ENCODE measurements around the gene EIF3L.

Gene EIF3L

GRCh38 chr22:37855462-37855861, 6.2 kb downstream of the EIF3L start:
- DNase-seq = no peak

DNA sequence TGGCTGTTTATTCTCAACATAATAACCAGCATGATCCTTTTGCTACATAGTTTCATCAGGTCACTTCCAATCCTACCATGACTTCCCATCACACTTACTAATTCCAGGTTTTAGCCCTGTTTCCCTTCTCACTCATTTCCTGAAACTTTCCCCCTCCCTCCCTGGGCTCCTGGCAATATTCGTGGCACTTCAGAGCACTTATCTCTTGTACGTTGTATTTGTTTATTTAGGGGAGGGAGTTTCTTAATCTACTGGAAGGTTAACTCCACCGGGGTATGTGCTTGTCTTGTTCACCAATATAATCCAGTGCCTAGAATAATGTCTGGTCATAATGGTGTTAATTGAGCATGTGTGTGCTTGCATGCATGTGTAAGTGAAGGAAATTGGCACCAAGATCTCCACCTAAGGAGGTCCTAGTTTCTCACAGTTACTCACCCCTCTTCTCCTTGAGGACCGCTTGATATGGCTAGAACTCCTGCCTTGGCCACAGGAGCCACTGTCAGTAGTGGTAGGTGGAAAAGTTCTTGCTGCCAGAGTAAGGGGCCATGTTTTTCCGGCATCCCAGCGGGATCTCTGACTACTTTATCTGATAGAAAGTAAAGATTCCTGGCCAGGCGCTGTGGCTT, 11.7 kb downstream of the EIF3L start:
- DNase-seq = no peak

DNA sequence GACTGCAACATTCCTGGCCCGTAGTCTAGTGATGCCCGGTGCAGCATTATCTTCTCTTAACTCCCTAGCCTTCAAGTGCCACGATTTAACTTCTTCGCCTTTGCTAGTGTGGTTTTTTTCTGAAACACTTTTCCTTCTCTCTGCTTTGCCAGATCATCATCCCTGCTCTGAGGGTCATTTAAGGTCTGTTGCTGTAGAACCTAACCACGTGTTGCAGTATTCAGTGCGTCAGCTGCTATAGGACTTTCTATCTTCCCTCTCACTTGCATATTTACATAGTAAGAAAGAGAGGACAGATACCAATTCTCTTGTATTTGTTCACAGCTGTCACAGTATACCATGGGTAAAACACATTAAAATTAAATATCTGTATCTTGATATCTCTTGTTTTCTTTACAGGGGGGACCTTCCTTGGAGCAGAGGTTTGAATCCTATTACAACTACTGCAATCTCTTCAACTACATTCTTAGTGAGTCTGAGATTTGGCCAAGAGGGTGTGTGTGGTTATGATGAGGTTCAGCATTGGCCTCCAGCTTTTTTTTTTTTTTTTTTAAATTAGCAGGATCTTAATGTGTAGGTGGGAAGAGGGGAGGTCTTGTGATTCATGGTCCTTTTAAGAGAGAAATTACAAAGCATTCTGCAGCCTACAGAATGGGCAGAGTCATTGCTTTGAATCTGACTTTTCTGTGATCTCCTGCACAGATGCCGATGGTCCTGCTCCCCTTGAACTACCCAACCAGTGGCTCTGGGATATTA, 13.5 kb downstream of the EIF3L start:
- no peak for DNase-seq

- DNase-seq = no peak
Measured at GRCh38 chr22:37865510-37865909, 16.3 kb downstream of the EIF3L start.

DNA sequence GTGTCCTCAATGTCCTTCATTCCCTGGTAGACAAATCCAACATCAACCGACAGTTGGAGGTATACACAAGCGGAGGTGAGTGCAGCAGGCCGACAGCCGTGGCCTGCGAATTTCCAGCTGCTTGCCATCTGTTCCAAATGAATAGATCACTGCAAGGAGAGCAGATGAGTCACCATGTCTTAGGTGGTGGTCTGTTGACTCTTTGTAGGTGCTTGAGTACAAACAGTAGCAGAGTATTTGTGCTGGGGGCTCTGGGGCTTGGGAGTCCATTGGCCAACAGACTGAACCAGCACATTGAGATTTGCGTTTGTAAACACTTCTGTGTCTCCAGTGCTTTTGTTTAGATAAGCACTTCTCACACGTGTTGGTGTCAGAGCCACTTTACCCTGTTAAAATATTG, 21.1 kb downstream of the EIF3L start:
- DNase-seq = no peak

GRCh38 chr22:37880668-37881440, 31.6 kb downstream of the EIF3L start:
- no peak for DNase-seq

- DNase-seq = no peak
Measured at GRCh38 chr22:37884420-37884819, 35.2 kb downstream of the EIF3L start.

GRCh38 chr22:37887584-37888378, 38.6 kb downstream of the EIF3L start:
- DNase-seq = peak; percentile 5

GRCh38 chr22:37891926-37892325, 42.7 kb downstream of the EIF3L start:
- DNase-seq = no peak

DNA sequence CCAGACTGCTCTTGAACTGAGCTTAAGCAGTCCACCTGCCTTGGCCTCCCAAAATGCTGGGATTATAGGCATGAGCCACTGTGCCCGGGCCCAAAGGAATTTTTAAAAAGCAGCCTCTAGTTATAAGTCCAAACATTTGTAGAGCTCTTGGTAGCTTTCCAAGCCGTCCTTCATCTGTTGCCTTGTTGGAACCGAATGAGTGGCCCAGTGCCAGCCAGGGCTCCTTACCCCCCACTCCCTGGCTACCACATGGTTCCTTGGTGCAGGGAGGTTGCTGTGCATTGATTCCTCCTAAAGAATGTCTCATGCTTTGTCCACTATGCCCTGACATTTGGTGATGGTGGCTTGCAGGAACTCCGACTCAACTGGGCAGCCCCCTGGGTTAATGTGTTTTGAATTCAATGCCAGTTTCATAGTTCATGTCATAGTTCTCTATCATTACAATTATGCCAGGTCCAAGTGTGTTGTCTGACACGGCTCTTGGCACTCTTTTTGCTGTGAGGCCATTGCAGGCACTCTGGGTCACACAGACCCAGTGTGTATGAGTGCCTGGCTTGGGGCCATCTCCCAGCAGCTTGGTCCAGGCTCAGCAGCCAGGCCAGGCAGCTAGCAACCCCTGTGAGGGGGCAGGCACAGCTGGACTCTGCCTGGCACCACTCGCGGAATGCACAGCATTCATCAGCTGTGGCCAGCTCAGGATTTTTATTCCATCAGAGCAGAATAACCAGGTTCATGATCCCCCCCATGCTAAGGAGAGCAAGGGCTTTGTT, 43.5 kb downstream of the EIF3L start:
- no peak for DNase-seq

DNA sequence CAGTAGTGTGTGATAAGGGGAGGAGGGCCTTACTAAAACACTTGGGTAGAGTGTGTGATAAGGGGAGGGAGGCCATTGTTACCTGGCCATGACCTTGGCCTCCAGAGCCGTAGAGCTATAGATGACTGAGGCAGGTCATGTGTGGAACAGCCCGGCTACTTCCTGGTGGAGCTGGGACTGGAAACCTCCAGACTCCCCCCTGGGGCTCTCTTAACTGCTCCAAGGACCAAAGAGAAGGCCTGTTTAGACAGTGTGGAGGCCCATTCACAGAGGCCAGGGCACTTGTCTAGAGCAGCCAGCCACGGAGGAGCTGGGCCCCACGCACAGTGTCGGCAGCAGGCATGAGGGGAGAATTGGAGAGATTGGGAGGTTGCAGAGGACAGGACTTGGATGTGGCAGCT, 44.4 kb downstream of the EIF3L start:
- no peak for DNase-seq

DNA sequence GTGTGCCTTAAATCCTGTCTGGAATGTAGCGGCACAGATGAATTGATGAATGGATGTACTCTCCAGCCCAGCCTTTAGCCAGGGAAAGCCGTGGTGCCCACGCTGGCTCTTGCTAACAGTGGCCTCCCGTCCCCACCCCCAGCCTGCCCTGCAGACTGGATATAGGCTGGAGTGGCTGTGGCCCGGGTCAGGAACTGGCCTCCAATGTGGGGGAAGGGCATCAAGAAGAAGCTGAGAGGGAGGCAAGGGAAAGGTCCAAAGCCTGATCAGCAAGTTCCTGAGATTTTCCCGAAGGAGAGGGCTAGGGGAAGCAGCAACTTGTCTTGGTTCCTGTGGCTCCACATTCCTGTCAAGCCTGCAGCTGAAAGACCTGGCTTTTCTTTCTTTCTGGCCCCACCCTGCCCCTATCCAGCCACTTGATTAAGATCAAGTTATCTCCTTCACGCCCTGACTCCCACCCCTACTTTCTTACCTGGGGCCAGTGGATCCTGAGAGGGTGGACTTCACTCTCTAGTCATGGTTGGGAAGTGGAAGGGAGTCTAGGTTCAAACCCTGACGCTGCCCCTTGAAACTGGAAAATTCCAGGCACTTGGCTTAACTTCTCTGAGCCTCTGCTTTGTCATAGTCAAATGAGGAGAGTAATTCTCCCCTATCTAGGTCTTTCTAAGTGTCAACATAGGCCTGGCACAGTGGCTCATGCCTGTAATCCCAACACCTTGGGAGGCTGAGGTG, 45.9 kb downstream of the EIF3L start:
- DNase-seq = no peak

DNA sequence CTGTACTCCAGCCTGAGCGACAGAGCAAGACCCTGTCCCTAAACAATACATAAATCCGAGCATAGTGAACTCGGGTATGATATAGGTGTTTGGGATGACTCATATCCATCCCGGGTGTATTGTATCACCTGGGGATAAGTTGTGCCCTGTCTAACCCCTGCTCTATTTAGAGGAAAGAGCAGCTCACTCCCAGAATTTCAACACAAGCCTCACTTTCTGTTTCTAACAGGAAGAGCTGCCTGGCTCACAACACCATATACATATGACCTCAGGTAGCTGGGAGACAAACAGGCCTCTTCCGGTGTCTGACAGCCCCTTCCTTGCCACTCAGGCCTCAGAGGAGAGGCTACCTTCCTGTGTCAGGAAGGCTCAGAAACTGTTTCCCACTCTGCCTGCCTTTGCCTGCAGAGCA, 47.0 kb downstream of the EIF3L start:
- DNase-seq = peak; percentile 65

GRCh38 chr22:37896939-37897338, 47.7 kb downstream of the EIF3L start:
- no peak for DNase-seq

GRCh38 chr22:37897807-37898206, 48.6 kb downstream of the EIF3L start:
- DNase-seq = no peak

DNA sequence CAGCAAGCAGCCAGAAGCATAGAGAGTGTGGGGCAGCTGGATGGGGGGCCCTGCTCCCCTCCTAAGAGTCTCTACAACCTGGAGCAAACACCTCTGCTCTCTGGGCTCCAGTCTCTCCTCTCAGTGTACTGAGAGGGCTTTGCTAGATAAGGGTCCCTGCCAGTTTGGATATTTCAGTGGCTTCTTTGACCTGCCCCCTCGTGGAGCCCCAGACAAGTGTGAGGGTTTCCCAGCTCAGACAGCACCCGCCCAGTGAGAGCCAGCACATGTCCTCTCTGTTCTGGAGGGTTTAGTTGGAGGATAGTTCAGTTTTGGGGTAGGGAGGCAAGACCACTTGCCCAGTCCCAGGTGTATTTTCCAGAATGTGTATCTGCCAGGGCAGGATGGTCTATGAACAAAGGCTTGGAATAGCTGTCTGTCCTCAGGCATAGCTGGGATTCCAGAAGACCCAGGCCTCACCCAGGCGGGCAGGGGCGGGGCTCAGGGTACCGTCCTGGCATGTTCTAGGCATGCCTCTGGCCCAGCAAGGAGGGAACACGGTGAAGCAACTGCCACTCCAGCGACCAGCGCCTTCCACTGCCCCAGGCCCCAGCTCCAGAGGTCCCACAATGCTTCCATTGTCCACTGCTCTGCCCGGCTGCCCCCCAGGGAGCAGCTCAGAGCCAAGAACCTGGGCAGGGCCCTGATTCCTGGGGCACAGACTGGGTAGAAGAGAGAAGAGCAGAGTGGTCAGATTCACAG, 49.4 kb downstream of the EIF3L start:
- no peak for DNase-seq

DNA sequence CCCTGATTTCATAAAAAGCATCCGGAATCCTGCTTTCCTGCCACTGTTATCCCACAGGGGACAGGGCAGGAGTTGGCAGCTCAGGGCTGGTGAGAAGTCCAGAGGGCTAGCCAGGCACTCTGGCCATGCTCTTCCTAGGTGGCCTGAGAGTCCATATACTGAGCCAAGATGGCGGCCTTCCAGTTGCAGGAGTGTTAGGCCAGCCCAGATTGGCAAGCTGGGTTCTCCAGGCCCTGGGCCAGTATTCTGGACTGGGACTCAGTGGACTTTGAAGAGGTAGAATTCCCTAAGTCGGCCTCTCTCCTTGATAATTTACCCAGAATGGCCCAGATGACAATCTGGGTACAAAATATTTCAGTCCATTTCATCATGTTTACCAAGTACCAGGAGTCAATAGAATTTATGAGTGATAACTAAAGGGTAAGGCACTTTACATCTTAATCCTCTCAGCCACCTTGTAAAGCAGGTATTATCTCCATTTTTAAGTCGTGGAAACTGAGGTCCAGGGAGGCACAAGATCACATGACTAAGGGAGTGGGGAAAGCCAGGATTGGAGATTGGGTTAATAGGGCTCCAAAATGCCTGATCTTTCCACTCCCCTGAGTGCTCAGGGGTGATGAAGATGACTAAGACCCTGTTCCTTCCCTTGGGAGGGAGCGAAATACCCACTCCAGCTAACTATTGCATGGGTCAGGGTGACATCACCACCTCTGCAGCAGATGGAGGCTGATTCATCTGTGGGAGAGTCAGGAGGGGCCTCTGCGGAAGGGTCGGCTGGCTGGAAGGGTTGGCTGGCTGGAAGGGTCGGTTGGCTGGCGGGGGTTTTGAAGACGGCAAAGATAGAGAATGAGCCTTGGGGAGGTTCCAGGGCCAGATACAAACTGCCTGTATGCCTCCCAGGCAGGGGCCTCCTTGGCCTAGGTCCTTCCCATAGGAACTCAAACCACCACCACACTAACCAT, 55.6 kb downstream of the EIF3L start:
- no peak for DNase-seq

- peak; percentile 65 for DNase-seq
Measured at GRCh38 chr22:37905534-37906363, 56.5 kb downstream of the EIF3L start, which contains the start of gene MICALL1. Gene MICALL1, plus strand, starts transcription at chr22:37906297. Its CDS starts 126 bp downstream, at chr22:37906423.
